Heart left ventricle (tissue), 16 donors: ENCODE results near the gene NODAL. TPM values are rescaled to one million over a fixed set of nuclear protein-coding genes. Genes with fewer than 3 reads are reported as not detected.

ENCODE experiments used
- ATAC-seq, 4 donors: fragments of 200-7000 bp; cut with Tn5 transposase; one replicate each; pipeline ENCODE4 v1.9.1; 2020 to 2022; ENCODE audit warnings: moderate library complexity in 4 of 4, mild to moderate bottlenecking in 3 of 4, moderate number of reproducible peaks in 1 of 4
- DNase-seq, 5 donors: peaks; one replicate each; pipeline ENCODE4 v3.0.0-alpha.2; 2020
- H3K27ac ChIP-seq, 12 donors: fragments of 200-600 bp; sonication (generic) in 4 of 12; one replicate each; pipeline versions ENCODE4 v1.5.0 to v1.8.0; 2016 to 2022; ENCODE audit warnings: mild to moderate bottlenecking in 2 of 12
- H3K27me3 ChIP-seq, 9 donors: fragments of 200-600 bp; sonication (generic) in 2 of 9; one replicate each; pipeline versions ENCODE4 v1.5.1 to v1.8.0; 2016 to 2022; ENCODE audit warnings: mild to moderate bottlenecking in 3 of 9
- H3K36me3 ChIP-seq, 9 donors: fragments of 200-600 bp; sonication (generic) in 2 of 9; one replicate each; pipeline versions ENCODE4 v1.5.0 to v1.8.0; 2018 to 2022; ENCODE audit warnings: mild to moderate bottlenecking in 2 of 9
- H3K4me1 ChIP-seq, 12 donors: fragments of 200-600 bp; sonication (generic) in 4 of 12; one replicate each; pipeline versions ENCODE4 v1.5.0 to v1.8.0; 2016 to 2022; ENCODE audit warnings: mild to moderate bottlenecking in 3 of 12
- H3K4me3 ChIP-seq, 12 donors: fragments of 200-600 bp; sonication (generic) in 4 of 12; one replicate each; pipeline versions ENCODE4 v1.5.0 to v1.8.0; 2017 to 2022; ENCODE audit warnings: mild to moderate bottlenecking in 9 of 12, moderate library complexity in 4 of 12
- H3K9me3 ChIP-seq, 12 donors: fragments of 200-600 bp; sonication (generic) in 4 of 12; one replicate each; pipeline versions ENCODE4 v1.5.0 to v1.8.0; 2016 to 2022; ENCODE audit warnings: mild to moderate bottlenecking in 1 of 12
- CTCF ChIP-seq, 12 donors: fragments of 200-600 bp; sonication (generic) in 4 of 12; IDR thresholded peaks; one replicate each; pipeline versions ENCODE4 v1.5.0 to v1.8.0; 2018 to 2022; ENCODE audit warnings: antibody characterized with exemption in 12 of 12, mild to moderate bottlenecking in 5 of 12
- POLR2A ChIP-seq, 2 donors: fragments of 450-650 bp; IDR thresholded peaks; one replicate each; pipeline ENCODE4 v1.6.1; 2017; ENCODE audit warnings: antibody characterized with exemption in 2 of 2, mild to moderate bottlenecking in 2 of 2, moderate library complexity in 2 of 2
- WGBS, 4 donors: extraction: QIAGEN DNeasy Blood & Tissue Kit in 2 of 4; methylation state at CpG; one replicate each; pipeline versions ENCODE4 v1.1.5 to v1.1.7; 2013 to 2018; 5-methylcytosine and 5-hydroxymethylcytosine counted together
- intact Hi-C, 10 donors: fragments of 100-400 bp; cut with DNase I; formaldehyde crosslinking; loops; one replicate each; pipeline versions ENCODE4 v1.11.1 to v1.14.2; 2022
- polyA plus RNA-seq, 2 donors: library from polyadenylated mRNA; stranded (reverse); fragments of 200-250 nt; gene quantifications; one replicate each; pipeline ENCODE4 v1.2.3, GENCODE V29; 2013
- total RNA-seq, 9 donors: library from RNA; depleted of rRNA in 2 of 9; stranded (reverse); fragments of >200 nt in 2 of 9; fragmentation: NEBNext Ultra II Directional in 3 of 9; extraction: Animal tissue kit (Norgen Biotek cat#: 25700) in 3 of 9; gene quantifications; one replicate each; pipeline versions ENCODE4 v1.1.0 to v1.2.4, GENCODE V29; 2016 to 2023
- donor health status: ischemic (EF 13 %, LVEDD 7.1; RV severe dilation, severe dysfunction).
- donor health status: healthy with polysubstance abuse.
- donor health status: DM: no; HTN: yes; CAD: no.
- donor health status: DM: no; HTN: no; CAD: no.
- donor health status: ischemic (EF 25% LVEDD 6.9; RV normal size, moderate dysfunction).
- donor health status: ischemic (EF 25% LVEDD 5.7; RV mildly dilated, moderate dysfunction).
- donor health status: healthy.
- donor health status: DM: yes; HTN: yes; CAD: no.
- donor health status: ischemic (EF 35%, LVEDD 5.7; RV mildly dilated, moderate dysfunction).
- donor health status: nonischemic (EF 11% LVEDD 7.7; RV severe dilation, severe dysfunction).
- donor health status: DM: yes; HTN: yes; CAD: no.
- donor health status: PGD.
- donor health status: ischemic (EF 29% LVEDD 5.4; RV normal size, mild dysfunction).
- donor health status: nonischemic (EF 23%, LVEDD 6.1; RV moderate dilation, normal function).

Gene NODAL
- total and polyA plus RNA-seq, 11 donors: 0.22 to 0.37 TPM; not detected in 9

GRCh38 chr10:70404787-70405036 is 36.8 kb downstream of the NODAL start:
- H3K27ac ChIP-seq: peak overlapping the region; percentile 92 to 100 (median 98)
- WGBS, 4 donors: 0 to 2% (median 0%) methylated on average over 7 to 11 of the region's 11 CpGs
- intact Hi-C loops: loop anchor here in 2 of 10 donors (1.0 to 2.0 kb wide), 2 partner anchors 22 to 54 kb away; partner anchors contain the start of gene LRRC20 (in 1 of the 2)

GRCh38 chr10:70404036-70404786 is 37.3 kb downstream of the NODAL start, which contains the start of gene EIF4EBP2:
Gene EIF4EBP2, plus strand, starts transcription at chr10:70404145. Its CDS starts 257 bp downstream, at chr10:70404402.
- H3K36me3 ChIP-seq: peaks cover 0 to 4% (median 0%) of the 10 kb centered on the region in 9 donors
- H3K27me3 ChIP-seq: no peaks in the 10 kb centered on the region
- peak; percentile 93 to 96 (median 94) for ATAC-seq
- DNase-seq: peak; percentile 97 to 99 (median 98)
- WGBS, 4 donors: 0 to 1% (median 0%) methylated on average over 27 to 103 of the region's 103 CpGs
- peak within 1 kb of the TSS; percentile 61 to 99 (median 89) for H3K4me3 ChIP-seq
- TF ChIP-seq POLR2A (IDR thresholded peaks at IDR 0.05): peak; percentile 81 to 97
- TF ChIP-seq CTCF (IDR thresholded peaks at IDR 0.05): peak in 1 of 12 donors; percentile 12
- H3K4me1 ChIP-seq: peaks cover 9 to 42% (median 28%) of the 10 kb centered on the region in 12 donors
- no peaks in the 10 kb centered on the region for H3K9me3 ChIP-seq
- peak within 1 kb of the TSS; percentile 92 to 100 (median 98) for H3K27ac ChIP-seq
- intact Hi-C loops: loop anchor here in 2 of 10 donors (1.0 to 2.0 kb wide), 2 partner anchors 22 to 55 kb away; partner anchors contain the start of gene LRRC20 (in 1 of the 2)

More at GRCh38 chr10:70404787-70405036, 36.8 kb downstream of the NODAL start:
- no peak for TF ChIP-seq CTCF (IDR thresholded peaks at IDR 0.05)
- TF ChIP-seq POLR2A (IDR thresholded peaks at IDR 0.05): no peak
- no peaks in the 10 kb centered on the region for H3K27me3 ChIP-seq
- H3K4me1 ChIP-seq: peaks cover 9 to 47% (median 32%) of the 10 kb centered on the region in 12 donors
- H3K36me3 ChIP-seq: peaks cover 0 to 4% (median 0%) of the 10 kb centered on the region in 9 donors
- peak in 2 of 4 donors; percentile 4 to 7 for ATAC-seq
- DNase-seq: no peak
- peak overlapping the region; percentile 61 to 99 (median 89) for H3K4me3 ChIP-seq
- no peaks in the 10 kb centered on the region for H3K9me3 ChIP-seq

- no peak for ATAC-seq
- DNase-seq: no peak
- no peaks in the 10 kb centered on the region for H3K9me3 ChIP-seq
- H3K27ac ChIP-seq: peak overlapping the region in 11 of 12 donors; percentile 92 to 100 (median 98)
- WGBS, 4 donors: 4 to 8% (median 6%) methylated on average over 12 of the region's 12 CpGs
- intact Hi-C loops: loop anchor here in 3 of 10 donors (1.0 to 2.0 kb wide), 2 partner anchors 21 to 55 kb away; partner anchors contain the start of gene LRRC20 (in 2 of the 3)
- no peaks in the 10 kb centered on the region for H3K27me3 ChIP-seq
- peaks cover 5 to 36% (median 21%) of the 10 kb centered on the region in 12 donors for H3K4me1 ChIP-seq
- peak in 3 of 12 donors; percentile 9 to 31 (median 17) for TF ChIP-seq CTCF (IDR thresholded peaks at IDR 0.05)
- no peak for TF ChIP-seq POLR2A (IDR thresholded peaks at IDR 0.05)
- H3K4me3 ChIP-seq: peak overlapping the region; percentile 61 to 99 (median 89)
- H3K36me3 ChIP-seq: peaks cover 0 to 4% (median 0%) of the 10 kb centered on the region in 9 donors
Observed at GRCh38 chr10:70403483-70404035, 37.9 kb downstream of the NODAL start.

GRCh38 chr10:70399177-70399576 is 42.3 kb downstream of the NODAL start:
- Histone ChIP-seq H3K4me3 (no peak overlapping the region), H3K4me1 (peaks cover 0 to 9% (median 4%) of the 10 kb centered on the region in 12 donors), H3K27ac (no peak overlapping the region), H3K27me3 (no peaks in the 10 kb centered on the region), H3K36me3 (no peaks in the 10 kb centered on the region), H3K9me3 (no peaks in the 10 kb centered on the region)
- WGBS, 4 donors: 94 to 99% (median 96%) methylated on average over 3 of the region's 3 CpGs
- TF ChIP-seq POLR2A (IDR thresholded peaks at IDR 0.05): no peak
- no peak for TF ChIP-seq CTCF (IDR thresholded peaks at IDR 0.05)
- DNase-seq (no peak), ATAC-seq (no peak)
- intact Hi-C loops: no loop called here
